Kidney (tissue), 14 donors: ENCODE measurements around the gene NARS2. TPM values are rescaled to one million over a fixed set of nuclear protein-coding genes. Genes with fewer than 3 reads are reported as not detected.
"Not testable (repeated sequence)": the region's sequence is repeated elsewhere in the genome, so short reads cannot be mapped to it uniquely, and the experiment has no call there.

ENCODE experiments used
- DNase-seq, 5 donors: peaks; one replicate each; pipeline ENCODE4 v3.0.0-alpha.2; 2013 to 2020
- FAIRE-seq: peaks from 2 replicates; lab custom pipeline; 2012; peaks lifted over from hg19 to GRCh38; lab: Jason Lieb, UNC
- H3K27ac ChIP-seq, 2 donors: one replicate each; pipeline ENCODE4 v1.7.0; 2013; ENCODE audit warnings: low read depth in 2 of 2, low read length in 2 of 2, inconsistent platforms in 1 of 2
- H3K27me3 ChIP-seq: one replicate; pipeline ENCODE4 v1.7.1; 2013; ENCODE audit warnings: low read length, inconsistent platforms; ENCODE audit not compliant: control insufficient read depth, insufficient read depth
- H3K36me3 ChIP-seq, 3 donors: one replicate each; pipeline versions ENCODE4 v1.7.0 to v1.7.1; 2013; ENCODE audit warnings: low read length in 3 of 3, control low read depth in 1 of 3, inconsistent platforms in 1 of 3; ENCODE audit not compliant: insufficient read depth in 3 of 3, control insufficient read depth in 2 of 3
- H3K4me1 ChIP-seq, 3 donors: one replicate each; pipeline versions ENCODE4 v1.7.0 to v1.7.1; 2013; ENCODE audit warnings: low read length in 3 of 3, inconsistent platforms in 1 of 3, low read depth in 1 of 3; ENCODE audit not compliant: control insufficient read depth in 2 of 3, insufficient read depth in 2 of 3
- H3K4me3 ChIP-seq, 3 donors: one replicate each; pipeline versions ENCODE4 v1.7.0 to v1.8.1; 2013; ENCODE audit warnings: low read length in 3 of 3, control low read depth in 1 of 3, inconsistent platforms in 1 of 3
- H3K9ac ChIP-seq, 3 donors: one replicate each; pipeline versions ENCODE4 v1.7.0 to v1.7.1; 2013; ENCODE audit warnings: low read length in 3 of 3, control low read depth in 1 of 3, inconsistent platforms in 1 of 3
- H3K9me3 ChIP-seq, 3 donors: one replicate each; pipeline versions ENCODE4 v1.7.0 to v1.7.1; 2013; ENCODE audit warnings: low read length in 3 of 3, control low read depth in 1 of 3, inconsistent platforms in 1 of 3; ENCODE audit not compliant: control insufficient read depth in 2 of 3, insufficient read depth in 1 of 3
- CTCF ChIP-seq: IDR thresholded peaks from 3 replicates; pipeline ENCODE4 v1.5.1; 2012; ENCODE audit warnings: mild to moderate bottlenecking, moderate library complexity, borderline replicate concordance; ENCODE audit not compliant: insufficient read depth; ENCODE audit errors: extremely low read depth
- intact Hi-C: fragments of 100-400 bp; cut with DNase I; formaldehyde crosslinking; loops from one replicate; pipeline ENCODE4 v1.11.1; 2022
- polyA plus RNA-seq: library from polyadenylated mRNA; stranded (reverse); fragments of 350-450 nt; fragmentation: Illumina TruSeq; extraction: RNeasy Lipid Tissue Mini Kit (QIAGEN cat#74804); gene quantifications from one replicate; pipeline ENCODE4 v1.2.3, GENCODE V29; 2014; ENCODE audit warnings: low read depth, low replicate concordance; ENCODE audit not compliant: insufficient read depth
- total RNA-seq: library from RNA; stranded (reverse); fragmentation: NEBNext Ultra II Directional; extraction: Animal tissue kit (Norgen Biotek cat#: 25700); gene quantifications from one replicate; pipeline ENCODE4 v1.2.1, GENCODE V29; 2021
- donor health status: control.
- donor health status: control.
- donor health status: control.
- donor health status: control.
- donor health status: control.
- donor health status: DM: yes; HTN: yes; CAD: no.
- donor health status: Normal renal cell carcinoma (clear cell type).

The NARS2 gene
- total and polyA plus RNA-seq, 2 donors from 2014 or later: 13.0 to 13.2 TPM

GRCh38 chr11:78607696-78608095 lies 33.0 kb upstream of the NARS2 start:
- Histone ChIP-seq H3K27me3 (no peaks in the 10 kb centered on the region), H3K9ac (no peak overlapping the region), H3K27ac (no peak overlapping the region), H3K36me3 (no peaks in the 10 kb centered on the region), H3K9me3 (no peaks in the 10 kb centered on the region), H3K4me3 (no peak overlapping the region), H3K4me1 (no peaks in the 10 kb centered on the region)
- no peak for TF ChIP-seq CTCF
- intact Hi-C loops: no loop called here
- DNase-seq (no peak), FAIRE-seq (no peak)

GRCh38 chr11:78606667-78607066 lies 32.0 kb upstream of the NARS2 start:
- no peak for FAIRE-seq
- Histone ChIP-seq H3K4me1 (no peaks in the 10 kb centered on the region), H3K27ac (no peak overlapping the region), H3K9ac (no peak overlapping the region), H3K9me3 (no peaks in the 10 kb centered on the region), H3K27me3 (no peaks in the 10 kb centered on the region), H3K36me3 (no peaks in the 10 kb centered on the region), H3K4me3 (no peak overlapping the region)
- DNase-seq: no peak
- TF ChIP-seq CTCF: no peak
- intact Hi-C loops: no loop called here

- no peak for TF ChIP-seq CTCF
- Histone ChIP-seq H3K4me1 (no peaks in the 10 kb centered on the region), H3K9ac (no peak overlapping the region), H3K27ac (no peak overlapping the region), H3K9me3 (no peaks in the 10 kb centered on the region), H3K36me3 (no peaks in the 10 kb centered on the region), H3K4me3 (no peak overlapping the region), H3K27me3 (no peaks in the 10 kb centered on the region)
- intact Hi-C loops: no loop called here
- FAIRE-seq: no peak
- no peak for DNase-seq
These were observed 30.6 kb upstream of the NARS2 start for GRCh38 chr11:78605296-78605695.

GRCh38 chr11:78603792-78604191 lies 29.1 kb upstream of the NARS2 start:
- no peaks in the 10 kb centered on the region for H3K36me3 ChIP-seq
- no peak overlapping the region for H3K9ac ChIP-seq
- H3K4me1 ChIP-seq: no peaks in the 10 kb centered on the region
- TF ChIP-seq CTCF: no peak
- no peak overlapping the region for H3K4me3 ChIP-seq
- intact Hi-C loops: no loop called here
- H3K9me3 ChIP-seq: no peaks in the 10 kb centered on the region
- no peak for FAIRE-seq
- no peak for DNase-seq
- no peaks in the 10 kb centered on the region for H3K27me3 ChIP-seq
- no peak overlapping the region for H3K27ac ChIP-seq

GRCh38 chr11:78602771-78603170 lies 28.1 kb upstream of the NARS2 start:
- H3K4me3 ChIP-seq, H3K4me1 ChIP-seq, H3K36me3 ChIP-seq, H3K27me3 ChIP-seq, H3K27ac ChIP-seq, H3K9me3 ChIP-seq, DNase-seq, FAIRE-seq, intact Hi-C loops, H3K9ac ChIP-seq: not testable (repeated sequence)

- H3K27me3 ChIP-seq, H3K9me3 ChIP-seq, FAIRE-seq, H3K4me3 ChIP-seq, H3K27ac ChIP-seq, DNase-seq, H3K4me1 ChIP-seq, intact Hi-C loops, H3K9ac ChIP-seq, H3K36me3 ChIP-seq: not testable (repeated sequence)
These were observed 26.4 kb upstream of the NARS2 start for GRCh38 chr11:78601066-78601465.
